ENCODE data around the gene LPAR1.
A peak's percentile ranks its signal among the peaks of the same experiment; 100 is the strongest.

LPAR1 gene

GRCh38 chr9:110950041-110950645 is 88.1 kb downstream of the LPAR1 start:
- peak; percentile 27 for DNase-seq

- peak; percentile 46 for DNase-seq
These were observed 89.2 kb downstream of the LPAR1 start for GRCh38 chr9:110949081-110949480.

- DNase-seq = no peak
These were observed 90.7 kb downstream of the LPAR1 start for GRCh38 chr9:110947491-110948044.

- DNase-seq = peak; percentile 87
These were observed 95.7 kb downstream of the LPAR1 start for GRCh38 chr9:110942522-110942921.

- DNase-seq = peak; percentile 53
These were observed 97.2 kb downstream of the LPAR1 start for GRCh38 chr9:110940951-110941557.

- no peak for DNase-seq
These were observed 98.7 kb downstream of the LPAR1 start for GRCh38 chr9:110939573-110939972.

- no peak for DNase-seq
These were observed 99.2 kb downstream of the LPAR1 start for GRCh38 chr9:110939047-110939446.

GRCh38 chr9:110938242-110938641 is 100.0 kb downstream of the LPAR1 start:
- no peak for DNase-seq

- peak; percentile 97 for DNase-seq
These were observed 101.4 kb downstream of the LPAR1 start for GRCh38 chr9:110936719-110937452.

- no peak for DNase-seq
These were observed 102.0 kb downstream of the LPAR1 start for GRCh38 chr9:110936237-110936636.

- peak; percentile 31 for DNase-seq
These were observed 102.4 kb downstream of the LPAR1 start for GRCh38 chr9:110935829-110936228.

GRCh38 chr9:110933350-110934001 is 104.8 kb downstream of the LPAR1 start:
- DNase-seq = peak; percentile 24

GRCh38 chr9:110932863-110933262 is 105.4 kb downstream of the LPAR1 start:
- peak; percentile 84 for DNase-seq

- DNase-seq = peak; percentile 52
These were observed 109.7 kb downstream of the LPAR1 start for GRCh38 chr9:110928599-110928998.

- no peak for DNase-seq
These were observed 111.3 kb downstream of the LPAR1 start for GRCh38 chr9:110926828-110927487.

- peak; percentile 55 for DNase-seq
These were observed 114.7 kb downstream of the LPAR1 start for GRCh38 chr9:110923601-110924000.

- no peak for DNase-seq
These were observed 116.1 kb downstream of the LPAR1 start for GRCh38 chr9:110922145-110922544.

- DNase-seq = no peak
These were observed 116.6 kb downstream of the LPAR1 start for GRCh38 chr9:110921705-110922104.

- peak; percentile 89 for DNase-seq
These were observed 118.7 kb downstream of the LPAR1 start for GRCh38 chr9:110919609-110920008.

- DNase-seq = no peak
These were observed 119.2 kb downstream of the LPAR1 start for GRCh38 chr9:110919050-110919435.

GRCh38 chr9:110918316-110919049 is 119.8 kb downstream of the LPAR1 start:
- peak; percentile 87 for DNase-seq

GRCh38 chr9:110916403-110916802 is 121.9 kb downstream of the LPAR1 start:
- peak; percentile 64 for DNase-seq
